Stimulated activated CD4-positive, alpha-beta T cell treated with anti-CD3 and anti-CD28 coated beads, Interleukin-1b, Interleukin-23, amount 100 ng/mL, for 4 hours (primary cell): ENCODE measurements around the gene FAM131A.

ENCODE experiments used
- DNase-seq, 2 donors: peaks; one replicate each; pipeline ENCODE4 v3.0.0-alpha.2; 2020; ENCODE audit warnings: low read depth in 2 of 2

FAM131A gene

GRCh38 chr3:184395320-184395660 lies 57.9 kb downstream of the FAM131A start:
- no peak for DNase-seq
